HG02763 (cell line): ENCODE results near the gene PFKFB3.
"Not testable (repeated sequence)": the region's sequence is repeated elsewhere in the genome, so short reads cannot be mapped to it uniquely, and the experiment has no call there.

Source experiments
- ATAC-seq: cut with Tn5 transposase; IDR thresholded peaks from one replicate; pipeline ENCODE4 v1.9.1; 2021; ENCODE audit warnings: mild to moderate bottlenecking, moderate library complexity; ENCODE audit not compliant: unreplicated experiment

Gene PFKFB3

DNA sequence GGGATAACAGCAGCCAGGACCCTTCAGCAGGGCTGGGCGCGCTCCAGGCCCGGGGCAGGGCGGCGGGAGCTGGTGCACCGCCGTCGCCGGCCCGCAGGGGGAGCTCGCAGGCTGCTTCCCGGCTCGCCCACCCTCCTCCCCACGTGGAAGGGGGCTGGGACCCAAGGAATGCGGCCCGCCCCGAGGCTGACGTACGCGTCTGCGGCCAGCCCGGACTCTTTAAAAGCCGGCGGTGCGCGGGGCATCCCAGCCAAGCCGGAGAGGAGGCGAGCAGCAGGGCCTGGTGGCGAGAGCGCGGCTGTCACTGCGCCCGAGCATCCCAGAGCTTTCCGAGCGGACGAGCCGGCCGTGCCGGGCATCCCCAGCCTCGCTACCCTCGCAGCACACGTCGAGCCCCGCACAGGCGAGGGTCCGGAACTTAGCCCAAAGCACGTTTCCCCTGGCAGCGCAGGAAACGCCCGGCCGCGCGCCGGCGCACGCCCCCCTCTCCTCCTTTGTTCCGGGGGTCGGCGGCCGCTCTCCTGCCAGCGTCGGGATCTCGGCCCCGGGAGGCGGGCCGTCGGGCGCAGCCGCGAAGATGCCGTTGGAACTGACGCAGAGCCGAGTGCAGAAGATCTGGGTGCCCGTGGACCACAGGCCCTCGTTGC is at the start of gene PFKFB3:
Gene PFKFB3 (plus strand): TSS at position 249 of the 647 bp plus-strand sequence. CDS start 329 bp downstream, at position 578.
- ATAC-seq: peak; percentile 70

- no peak for ATAC-seq
These were observed 48.9 kb upstream of the PFKFB3 start for GRCh38 chr10:6153845-6154244.

GRCh38 chr10:6154566-6154965 is 48.2 kb upstream of the PFKFB3 start:
- ATAC-seq: no peak

DNA sequence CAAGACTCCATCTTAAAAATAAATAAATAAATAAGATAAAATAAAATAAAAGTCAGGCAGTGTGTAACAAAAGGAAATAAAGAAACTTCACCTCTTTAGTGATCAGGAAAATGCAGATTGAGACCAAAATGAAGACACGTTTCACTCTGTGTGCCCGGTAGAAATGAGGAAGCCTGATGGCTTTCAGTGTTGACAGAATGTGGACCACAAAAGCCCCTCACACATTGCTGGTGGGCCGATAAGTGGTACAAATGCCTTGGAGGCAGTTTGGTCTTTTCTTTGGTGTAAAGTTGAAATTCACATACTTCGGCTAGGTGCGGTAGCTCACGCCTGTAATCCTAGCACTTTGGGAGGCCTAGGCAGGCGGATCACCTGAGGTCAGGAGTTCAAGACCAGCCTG is 44.5 kb upstream of the PFKFB3 start:
- ATAC-seq: no peak

GRCh38 chr10:6161921-6162320 is 40.8 kb upstream of the PFKFB3 start:
- ATAC-seq: no peak

DNA sequence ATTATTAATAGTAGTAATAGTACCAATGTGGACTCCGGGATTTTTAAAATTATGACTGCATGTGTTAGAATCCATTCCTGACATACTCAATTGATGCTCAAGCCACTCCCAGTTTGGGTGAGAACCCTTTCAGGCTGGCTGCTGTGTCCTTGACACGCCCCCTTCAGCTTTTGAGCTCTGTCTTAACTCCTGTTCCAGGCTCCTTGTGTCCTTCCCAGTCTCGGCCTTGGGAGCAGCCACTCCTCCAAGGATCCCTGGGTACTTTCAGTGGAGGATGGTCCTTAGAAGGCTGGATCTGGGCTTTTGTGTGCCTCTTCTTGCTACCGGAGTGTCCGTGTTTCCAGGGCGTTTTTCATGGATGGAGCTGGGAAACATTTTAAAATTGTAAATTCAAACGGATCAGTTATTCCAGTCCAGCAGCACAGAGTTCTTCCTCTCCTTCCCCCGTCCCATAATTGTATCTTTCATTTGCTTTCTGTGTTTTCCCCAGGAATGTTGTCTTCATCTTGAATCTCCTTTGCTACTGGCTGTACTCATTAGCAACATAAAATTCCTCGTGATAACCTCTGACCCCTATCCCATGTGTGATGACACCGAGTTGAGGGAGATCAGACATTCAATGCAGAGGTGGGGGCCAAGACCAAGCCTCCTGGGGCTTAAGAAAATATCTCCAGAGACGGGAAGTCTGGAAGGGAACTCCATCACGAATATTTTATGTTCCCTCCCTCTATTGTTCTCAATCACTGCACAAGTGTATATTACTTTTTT is 40.0 kb upstream of the PFKFB3 start:
- no peak for ATAC-seq

DNA sequence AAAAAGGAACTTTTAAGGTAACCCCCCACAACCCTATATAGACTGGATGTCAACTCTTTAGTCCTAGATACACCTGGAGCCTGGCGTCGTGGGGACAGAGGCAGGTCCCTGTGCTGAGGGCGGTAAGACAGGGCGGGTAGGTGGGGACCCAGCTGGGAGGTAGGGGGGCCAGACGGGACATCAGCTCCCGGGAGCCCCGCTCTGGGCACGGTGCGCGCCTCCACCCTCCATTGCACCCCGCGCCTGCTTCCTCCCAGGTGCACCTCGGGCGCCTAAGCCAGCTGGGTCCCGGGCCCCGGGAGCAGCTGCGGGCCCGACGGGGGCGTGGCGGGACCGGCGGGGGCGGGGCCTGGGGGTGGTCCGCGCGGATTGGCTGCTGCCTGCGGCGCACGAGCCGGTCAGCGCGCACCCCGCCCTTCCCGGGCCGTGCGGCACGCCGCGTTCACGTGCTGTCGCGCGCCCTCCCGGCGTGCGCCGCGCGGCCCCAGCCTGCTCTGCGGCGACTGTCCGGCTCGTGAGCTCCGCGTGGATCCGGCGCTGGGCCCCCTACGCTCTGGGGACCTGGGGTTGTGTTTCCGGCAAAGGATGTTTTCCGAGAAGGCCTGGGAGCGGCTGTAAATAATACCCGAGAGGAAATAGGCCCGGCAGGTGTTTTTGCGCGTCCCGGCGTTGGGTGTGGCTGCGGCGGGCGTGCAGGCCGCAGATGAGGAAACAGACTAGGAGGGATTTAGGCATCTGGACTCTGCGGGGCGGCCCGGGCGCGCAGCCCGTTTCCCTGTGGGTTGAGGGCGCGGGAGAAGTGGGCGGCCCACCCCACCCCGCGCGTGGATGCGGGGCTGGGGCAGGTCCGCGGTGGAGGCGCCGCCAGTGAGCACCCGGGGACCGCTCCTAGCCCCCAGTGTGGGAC is 39.1 kb upstream of the PFKFB3 start:
- ATAC-seq: peak; percentile 92

DNA sequence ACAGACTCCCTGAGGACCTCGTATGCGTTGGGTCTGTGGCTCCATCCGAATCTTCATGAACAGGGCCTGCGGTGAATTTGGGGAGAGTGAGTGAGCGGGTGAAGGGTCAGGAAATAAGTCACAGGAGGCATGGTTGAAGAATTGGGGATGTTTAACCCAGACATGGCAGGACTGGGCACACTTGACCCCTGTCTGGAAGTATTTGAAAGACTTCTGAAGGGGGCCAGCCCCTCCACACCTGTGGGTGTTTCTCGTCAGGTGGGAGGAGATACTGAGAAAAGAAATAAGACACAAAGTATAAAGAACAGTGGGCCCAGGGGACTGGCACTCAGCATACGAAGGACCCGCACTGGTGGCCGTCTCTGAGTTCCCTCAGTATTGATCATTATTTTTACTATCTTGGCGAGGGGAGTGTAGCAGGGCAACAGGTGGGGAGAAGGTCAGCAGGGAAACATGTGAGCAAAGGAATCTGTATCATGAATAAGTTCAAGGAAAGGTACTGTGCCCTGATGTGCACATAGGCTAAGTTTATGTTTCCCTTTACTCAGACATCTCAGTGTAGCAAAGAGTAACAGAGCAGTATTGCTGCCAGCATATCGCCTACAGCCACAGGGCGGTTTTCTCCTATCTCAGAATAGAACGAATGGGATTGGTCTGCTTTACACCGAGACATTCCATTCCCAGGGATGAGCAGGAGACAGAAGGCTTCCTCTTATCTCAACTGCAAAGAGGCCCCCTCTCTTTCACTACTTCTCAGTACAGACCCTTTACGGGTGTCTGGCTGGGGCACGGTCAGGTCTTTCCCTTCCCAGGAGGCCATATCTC is 38.2 kb upstream of the PFKFB3 start:
- ATAC-seq: no peak

- ATAC-seq: no peak
These were observed 37.5 kb upstream of the PFKFB3 start for GRCh38 chr10:6165221-6165725.

- ATAC-seq: not testable (repeated sequence)
These were observed 36.8 kb upstream of the PFKFB3 start for GRCh38 chr10:6165933-6166332.

DNA sequence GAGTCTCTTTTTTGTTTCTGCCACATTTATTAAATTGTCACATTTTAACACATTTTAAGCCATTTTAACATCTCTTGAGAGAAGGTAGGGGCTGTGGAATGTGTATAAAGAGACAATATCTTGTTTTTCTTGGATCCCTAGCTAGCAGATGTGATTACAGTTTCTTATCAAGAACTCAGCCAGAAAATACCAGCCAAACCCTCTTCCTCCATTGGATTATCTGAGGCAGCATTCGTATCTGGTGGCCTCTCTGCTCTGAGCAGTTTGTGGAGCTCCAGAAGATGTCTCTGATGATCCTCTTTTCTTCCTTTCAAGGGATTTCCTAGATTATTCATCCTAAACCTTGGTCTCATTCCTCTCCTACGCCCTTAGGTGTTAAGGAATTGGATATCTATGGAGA is 35.3 kb upstream of the PFKFB3 start:
- no peak for ATAC-seq

- no peak for ATAC-seq
These were observed 34.6 kb upstream of the PFKFB3 start for GRCh38 chr10:6168084-6168483.

- ATAC-seq: no peak
These were observed 32.1 kb upstream of the PFKFB3 start for GRCh38 chr10:6170638-6171037.

DNA sequence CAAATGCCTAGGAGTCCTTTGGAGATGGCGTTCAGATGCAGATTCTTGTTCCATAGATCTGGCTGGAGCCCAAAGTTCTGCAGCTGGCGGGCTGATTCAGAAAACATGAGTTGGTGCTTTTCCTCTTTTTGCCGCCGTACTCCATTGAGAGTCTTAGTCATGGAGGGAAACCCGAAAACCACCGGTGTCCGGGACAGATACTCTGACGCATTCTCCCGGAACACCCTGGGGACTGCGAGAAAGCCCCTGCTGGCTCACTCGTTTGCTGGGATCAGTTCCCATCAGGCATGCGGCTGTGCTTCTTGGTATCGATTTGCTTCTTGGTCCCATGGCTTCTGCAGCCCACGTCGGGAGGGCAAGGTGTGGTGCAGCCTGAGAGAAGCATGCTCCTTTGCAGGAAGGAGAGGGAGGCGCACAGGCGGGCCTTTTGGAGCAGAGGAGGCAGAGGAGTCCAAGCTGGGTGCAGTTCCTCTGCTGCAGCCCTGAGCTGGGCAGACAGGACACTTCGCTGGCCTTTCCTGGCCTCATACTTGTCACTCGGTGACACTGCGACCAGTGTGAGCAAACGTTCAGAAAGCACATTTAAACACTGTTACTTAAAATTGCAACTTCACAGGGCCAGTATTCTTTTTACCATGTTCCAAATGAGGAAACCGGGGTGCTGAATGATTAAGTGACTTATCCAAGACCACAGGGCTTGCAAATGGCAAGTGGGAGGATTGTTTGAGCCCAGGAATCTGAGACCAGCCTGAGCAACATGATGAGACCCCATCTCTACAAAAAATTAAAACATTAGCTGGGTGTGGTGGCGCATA is 30.6 kb upstream of the PFKFB3 start:
- ATAC-seq: no peak

DNA sequence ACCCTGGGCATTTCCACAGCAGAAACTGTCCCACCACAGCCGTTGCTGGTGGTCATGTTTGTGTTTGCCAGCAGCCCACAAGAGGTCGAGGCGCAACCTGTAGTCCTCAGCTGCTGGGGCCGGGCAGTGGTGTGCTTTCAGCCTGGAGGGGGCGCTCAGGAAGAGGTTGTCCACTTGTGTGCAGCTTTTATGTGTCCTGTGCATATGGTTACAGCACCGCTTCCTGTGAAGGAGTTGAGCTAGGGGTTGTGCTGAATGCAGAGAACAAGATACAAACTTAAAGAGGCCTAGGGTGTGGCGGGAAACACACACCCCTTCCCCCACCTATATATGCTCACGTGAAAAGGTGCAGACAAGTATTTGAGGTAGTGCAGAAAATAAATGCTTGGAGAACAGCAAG is 29.5 kb upstream of the PFKFB3 start:
- no peak for ATAC-seq

- ATAC-seq: no peak
These were observed 28.4 kb upstream of the PFKFB3 start for GRCh38 chr10:6174201-6174874.

- no peak for ATAC-seq
These were observed 27.2 kb upstream of the PFKFB3 start for GRCh38 chr10:6175329-6176055.

- ATAC-seq: no peak
These were observed 26.0 kb upstream of the PFKFB3 start for GRCh38 chr10:6176691-6177231.
